ENCODE data around the gene WDFY4.

The WDFY4 gene

GRCh38 chr10:48659790-48660189 lies 24.9 kb upstream of the WDFY4 start:
- TF ChIP-seq, protein P1, sequence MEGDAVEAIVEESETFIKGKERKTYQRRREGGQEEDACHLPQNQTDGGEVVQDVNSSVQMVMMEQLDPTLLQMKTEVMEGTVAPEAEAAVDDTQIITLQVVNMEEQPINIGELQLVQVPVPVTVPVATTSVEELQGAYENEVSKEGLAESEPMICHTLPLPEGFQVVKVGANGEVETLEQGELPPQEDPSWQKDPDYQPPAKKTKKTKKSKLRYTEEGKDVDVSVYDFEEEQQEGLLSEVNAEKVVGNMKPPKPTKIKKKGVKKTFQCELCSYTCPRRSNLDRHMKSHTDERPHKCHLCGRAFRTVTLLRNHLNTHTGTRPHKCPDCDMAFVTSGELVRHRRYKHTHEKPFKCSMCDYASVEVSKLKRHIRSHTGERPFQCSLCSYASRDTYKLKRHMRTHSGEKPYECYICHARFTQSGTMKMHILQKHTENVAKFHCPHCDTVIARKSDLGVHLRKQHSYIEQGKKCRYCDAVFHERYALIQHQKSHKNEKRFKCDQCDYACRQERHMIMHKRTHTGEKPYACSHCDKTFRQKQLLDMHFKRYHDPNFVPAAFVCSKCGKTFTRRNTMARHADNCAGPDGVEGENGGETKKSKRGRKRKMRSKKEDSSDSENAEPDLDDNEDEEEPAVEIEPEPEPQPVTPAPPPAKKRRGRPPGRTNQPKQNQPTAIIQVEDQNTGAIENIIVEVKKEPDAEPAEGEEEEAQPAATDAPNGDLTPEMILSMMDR (IDR thresholded peaks at IDR 0.05; ENCODE audit: low read depth, low read length, missing control alignments): peak; percentile 21
- H3K4me3 ChIP-seq (ENCODE audit: low read depth, low read length): no peak overlapping the region
- no peak for DNase-seq (ENCODE audit: low read depth)
- in situ Hi-C loops (cut with HindIII; ENCODE audit: low sequenced_read_pairs): no loop called here

- DNase-seq (ENCODE audit: low read depth): no peak
- no peak overlapping the region for H3K4me3 ChIP-seq (ENCODE audit: low read depth, low read length)
- in situ Hi-C loops (cut with HindIII; ENCODE audit: low sequenced_read_pairs): no loop called here
- TF ChIP-seq, protein P1 (IDR thresholded peaks at IDR 0.05; ENCODE audit: low read depth, low read length, missing control alignments): no peak
Measured at GRCh38 chr10:48661441-48661840, 23.2 kb upstream of the WDFY4 start.

DNA sequence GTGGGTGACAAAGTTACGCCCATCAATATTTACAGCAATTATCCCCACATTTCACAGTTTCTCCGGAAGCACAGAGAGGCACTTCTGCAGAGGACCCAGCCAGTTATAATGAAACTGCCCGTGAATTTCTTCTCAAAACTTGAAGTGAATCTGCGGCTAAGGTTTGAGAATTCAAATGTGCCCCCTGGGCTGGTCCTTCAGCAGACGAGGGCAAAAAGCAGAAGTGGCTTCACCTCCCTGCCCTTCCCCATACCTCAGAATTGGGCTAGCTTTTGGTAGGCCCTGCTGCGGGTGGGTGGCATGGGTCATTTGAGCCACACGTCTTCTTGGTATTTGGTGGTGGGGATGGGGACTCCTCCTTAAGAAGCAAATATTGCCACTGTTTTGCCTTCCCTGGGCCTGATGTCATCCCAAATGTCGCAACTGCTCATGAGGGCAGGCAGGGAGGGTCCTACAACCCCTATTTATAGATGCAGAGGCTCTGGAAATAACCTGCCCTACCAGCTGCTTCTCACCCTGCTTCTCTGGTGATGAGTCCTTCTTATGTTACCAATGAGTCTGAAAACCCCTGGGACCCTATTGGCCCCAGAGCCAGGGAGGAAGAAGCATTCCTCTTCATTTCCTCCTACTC lies 16.6 kb upstream of the WDFY4 start:
- in situ Hi-C loops (cut with HindIII; ENCODE audit: low sequenced_read_pairs): no loop called here
- TF ChIP-seq, protein P1 (IDR thresholded peaks at IDR 0.05; ENCODE audit: low read depth, low read length, missing control alignments): no peak
- no peak overlapping the region for H3K4me3 ChIP-seq (ENCODE audit: low read depth, low read length)
- no peak for DNase-seq (ENCODE audit: low read depth)

GRCh38 chr10:48670978-48671913 lies 13.4 kb upstream of the WDFY4 start:
- in situ Hi-C loops (cut with HindIII; ENCODE audit: low sequenced_read_pairs): no loop called here
- no peak overlapping the region for H3K4me3 ChIP-seq (ENCODE audit: low read depth, low read length)
- DNase-seq (ENCODE audit: low read depth): no peak
- TF ChIP-seq, protein P1 (IDR thresholded peaks at IDR 0.05; ENCODE audit: low read depth, low read length, missing control alignments): no peak

DNA sequence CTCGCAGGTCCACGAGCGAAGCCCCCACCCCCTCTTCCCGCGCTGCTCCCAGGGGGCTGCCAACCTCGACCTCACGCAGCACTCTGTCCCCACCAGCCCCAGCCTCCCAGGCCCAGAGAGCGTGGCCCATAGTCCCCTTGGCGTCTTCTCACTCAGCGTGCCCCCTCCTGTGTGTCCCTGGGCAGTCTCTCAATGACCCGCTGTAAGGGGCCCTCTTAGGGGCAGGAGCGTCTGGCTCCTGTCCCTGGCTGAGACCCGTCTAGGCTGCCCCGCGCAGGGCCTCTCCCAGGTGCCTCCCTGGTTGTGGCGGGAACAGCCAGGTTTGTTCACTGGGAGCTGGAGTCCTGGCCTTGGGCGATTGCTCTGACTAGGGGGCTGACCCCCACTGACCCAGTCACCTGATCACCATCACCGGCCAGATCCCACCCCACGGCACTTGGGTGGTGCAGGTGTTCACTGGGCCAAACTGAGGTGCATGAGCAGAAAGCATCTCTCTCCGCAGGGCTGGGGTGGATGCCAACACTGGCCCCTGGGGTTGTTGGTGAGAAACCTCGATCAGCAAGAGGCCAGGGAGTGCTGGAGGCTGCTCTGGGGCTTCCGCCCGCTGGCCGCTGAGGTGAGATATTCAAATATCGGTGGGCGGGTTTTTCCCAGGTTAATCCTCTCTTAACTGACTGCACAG lies 12.6 kb upstream of the WDFY4 start:
- no peak overlapping the region for H3K4me3 ChIP-seq (ENCODE audit: low read depth, low read length)
- DNase-seq (ENCODE audit: low read depth): no peak
- in situ Hi-C loops (cut with HindIII; ENCODE audit: low sequenced_read_pairs): no loop called here
- TF ChIP-seq, protein P1 (IDR thresholded peaks at IDR 0.05; ENCODE audit: low read depth, low read length, missing control alignments): no peak

GRCh38 chr10:48672596-48673265 lies 11.9 kb upstream of the WDFY4 start:
- no peak for DNase-seq (ENCODE audit: low read depth)
- in situ Hi-C loops (cut with HindIII; ENCODE audit: low sequenced_read_pairs): no loop called here
- no peak overlapping the region for H3K4me3 ChIP-seq (ENCODE audit: low read depth, low read length)
- TF ChIP-seq, protein P1 (IDR thresholded peaks at IDR 0.05; ENCODE audit: low read depth, low read length, missing control alignments): no peak
